Measurements from ENCODE around the gene CFAP65. TPM values are rescaled to one million over a fixed set of nuclear protein-coding genes. Genes with fewer than 3 reads are reported as not detected.

Gene CFAP65
- total and polyA plus RNA-seq, 10 donors: 0.28 TPM; not detected in 9

GRCh38 chr2:218992196-218992595, 49.1 kb downstream of the CFAP65 start:
- peaks cover 17 to 35% (median 25%) of the 10 kb centered on the region in 6 donors for H3K4me1 ChIP-seq
- no peak overlapping the region for H3K4me3 ChIP-seq
- no peaks in the 10 kb centered on the region for H3K36me3 ChIP-seq
- WGBS, 5 donors: 11 to 16% (median 13%) methylated on average over 6 to 7 of the region's 7 CpGs
- intact Hi-C loops (cut with DNase I; ENCODE audit: low total_unique reads): no loop called here
- DNase-seq: no peak
- H3K27ac ChIP-seq: no peak overlapping the region
- H3K9me3 ChIP-seq: no peaks in the 10 kb centered on the region
- H3K27me3 ChIP-seq (replicated peaks in 1 of 7): peaks cover 12 to 100% (median 100%) of the 10 kb centered on the region in 7 donors
- no peak for TF ChIP-seq POLR2AphosphoS5 (IDR thresholded peaks at IDR 0.05)
- no peak for TF ChIP-seq POLR2A (IDR thresholded peaks at IDR 0.05)
- TF ChIP-seq CTCF (IDR thresholded peaks at IDR 0.05 in 8 of 11, conservative IDR thresholded peaks at IDR 0.05 in 3 of 11): no peak

- WGBS, 5 donors: 3 to 17% (median 11%) methylated on average over 12 to 13 of the region's 13 CpGs
- TF ChIP-seq CTCF (IDR thresholded peaks at IDR 0.05 in 8 of 11, conservative IDR thresholded peaks at IDR 0.05 in 3 of 11): no peak
- TF ChIP-seq POLR2A (IDR thresholded peaks at IDR 0.05): no peak
- no peak for TF ChIP-seq POLR2AphosphoS5 (IDR thresholded peaks at IDR 0.05)
- Histone ChIP-seq H3K27ac (no peak overlapping the region), H3K9me3 (no peaks in the 10 kb centered on the region), H3K27me3 (replicated peaks in 1 of 7) (peaks cover 16 to 100% (median 100%) of the 10 kb centered on the region in 7 donors), H3K4me1 (peaks cover 17 to 35% (median 25%) of the 10 kb centered on the region in 6 donors), H3K36me3 (no peaks in the 10 kb centered on the region), H3K4me3 (no peak overlapping the region)
- peak; percentile 55 for DNase-seq
- intact Hi-C loops (cut with DNase I; ENCODE audit: low total_unique reads): no loop called here
Observed at GRCh38 chr2:218991674-218992168, 49.6 kb downstream of the CFAP65 start.

- Histone ChIP-seq H3K4me3 (no peak overlapping the region), H3K27ac (no peak overlapping the region), H3K27me3 (replicated peaks in 1 of 7) (peaks cover 20 to 100% (median 100%) of the 10 kb centered on the region in 7 donors), H3K36me3 (no peaks in the 10 kb centered on the region), H3K4me1 (peaks cover 11 to 30% (median 18%) of the 10 kb centered on the region in 6 donors), H3K9me3 (no peaks in the 10 kb centered on the region)
- DNase-seq: peak; percentile 12
- 10 to 14% (median 12%) methylated on average over 6 of the region's 6 CpGs for WGBS, 5 donors
- TF ChIP-seq POLR2AphosphoS5 (IDR thresholded peaks at IDR 0.05) (no peak), CTCF (IDR thresholded peaks at IDR 0.05 in 8 of 11, conservative IDR thresholded peaks at IDR 0.05 in 3 of 11) (no peak), POLR2A (IDR thresholded peaks at IDR 0.05) (no peak)
- intact Hi-C loops (cut with DNase I; ENCODE audit: low total_unique reads): no loop called here
Observed at GRCh38 chr2:218990612-218991011, 50.7 kb downstream of the CFAP65 start.

GRCh38 chr2:218990052-218990451, 51.3 kb downstream of the CFAP65 start:
- peaks cover 11 to 33% (median 23%) of the 10 kb centered on the region in 6 donors for H3K4me1 ChIP-seq
- TF ChIP-seq POLR2AphosphoS5 (IDR thresholded peaks at IDR 0.05) (no peak), CTCF (IDR thresholded peaks at IDR 0.05 in 8 of 11, conservative IDR thresholded peaks at IDR 0.05 in 3 of 11) (no peak), POLR2A (IDR thresholded peaks at IDR 0.05) (no peak)
- H3K27ac ChIP-seq: no peak overlapping the region
- no peaks in the 10 kb centered on the region for H3K9me3 ChIP-seq
- 12 to 24% (median 20%) methylated on average over 9 of the region's 9 CpGs for WGBS, 5 donors
- H3K27me3 ChIP-seq (replicated peaks in 1 of 7): peaks cover 20 to 100% (median 100%) of the 10 kb centered on the region in 7 donors
- peak; percentile 58 for DNase-seq
- no peaks in the 10 kb centered on the region for H3K36me3 ChIP-seq
- intact Hi-C loops (cut with DNase I; ENCODE audit: low total_unique reads): no loop called here
- H3K4me3 ChIP-seq: no peak overlapping the region

Measured in spleen (tissue), 11 donors.